PC-3 (cell line): ENCODE results near the gene TGM3.

Source experiments
- CTCF ChIP-seq: fragments of 300-600 bp; sonication (generic); conservative IDR thresholded peaks from 2 replicates; pipeline ENCODE4 v1.5.1; 2017; ENCODE audit warnings: antibody characterized with exemption, low read depth, mild to moderate bottlenecking, low read length
- EZH2 ChIP-seq: fragments of 300-600 bp; sonication (generic); IDR thresholded peaks from one replicate; pipeline ENCODE4 v1.6.1; 2017; ENCODE audit warnings: antibody characterized with exemption, mild to moderate bottlenecking, low read length; ENCODE audit not compliant: unreplicated experiment

DNA sequence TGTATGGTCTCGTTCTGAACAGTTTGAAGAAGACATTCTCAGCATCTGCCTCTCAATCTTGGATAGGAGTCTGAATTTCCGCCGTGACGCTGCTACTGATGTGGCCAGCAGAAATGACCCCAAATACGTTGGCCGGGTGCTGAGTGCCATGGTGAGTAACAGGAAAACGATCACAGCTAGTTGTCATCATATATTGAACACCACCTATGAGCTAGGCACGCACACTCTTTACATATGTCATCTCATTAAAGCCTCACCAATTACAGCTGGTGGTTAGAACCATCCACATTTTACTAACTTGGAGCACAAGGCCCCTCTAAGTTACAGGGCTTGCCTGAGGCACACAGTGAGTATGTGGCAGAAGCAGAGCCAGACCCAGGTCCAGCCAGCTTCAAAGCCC is 17.1 kb downstream of the TGM3 start:
- TF ChIP-seq CTCF = no peak
- TF ChIP-seq EZH2 = no peak
